Coronary artery (tissue), 2 donors: ENCODE measurements around the gene GTPBP2.

Experiments
- DNase-seq: peaks from one replicate; pipeline ENCODE4 v3.0.0-alpha.2; 2017; ENCODE audit warnings: low spot score
- H3K27ac ChIP-seq, 2 donors: fragments of 200-600 bp; sonication (generic); one replicate each; pipeline ENCODE4 v1.5.1; 2016 to 2019
- H3K4me3 ChIP-seq: fragments of 200-600 bp; sonication (generic); 2 replicates; pipeline ENCODE4 v1.5.1; 2016; ENCODE audit warnings: mild to moderate bottlenecking, moderate library complexity
- TF ChIP-seq, protein P1 (sequence below): fragments of 200-600 bp; sonication (generic); IDR thresholded peaks from one replicate; pipeline ENCODE4 v1.5.1; 2019; ENCODE audit warnings: antibody characterized with exemption

Gene GTPBP2

DNA sequence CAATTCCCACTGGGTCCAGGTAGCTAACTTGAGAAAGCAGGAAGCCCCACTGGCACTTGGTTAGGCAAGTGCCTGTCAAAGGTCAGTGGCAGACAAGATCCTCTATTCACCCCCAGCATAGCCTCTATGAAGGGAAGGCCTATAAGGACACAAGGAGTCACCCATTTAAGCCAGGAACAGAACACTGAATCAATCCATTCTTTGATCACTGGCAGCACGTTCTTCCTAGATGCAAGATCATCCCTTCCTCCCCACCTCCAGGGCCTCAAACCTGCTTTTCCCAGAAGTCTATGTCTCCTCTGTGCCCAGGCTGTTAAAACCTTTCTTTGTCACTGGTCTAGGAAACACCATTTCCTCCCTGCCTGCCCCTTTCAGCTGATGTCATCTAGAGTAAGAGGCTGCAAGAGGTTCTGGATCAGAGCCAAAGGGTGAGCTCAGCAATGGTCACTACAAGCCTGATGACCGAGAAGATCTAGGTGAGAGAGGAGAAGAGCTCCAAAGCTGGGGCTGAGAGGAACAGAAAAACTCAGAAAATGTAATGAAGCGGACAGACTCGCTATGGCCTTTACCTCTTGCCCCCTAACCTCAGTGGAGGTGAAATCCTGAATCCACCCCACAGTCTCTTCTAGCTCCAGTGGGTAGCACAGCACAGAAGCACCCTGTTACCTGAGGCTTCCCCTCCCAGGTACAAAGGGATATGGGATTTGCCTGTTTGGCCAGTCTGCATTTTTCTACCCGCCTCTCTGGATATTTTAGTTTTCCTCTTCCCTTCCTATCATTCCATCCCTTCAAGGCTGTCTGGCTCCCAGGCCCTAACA lies 1.8 kb downstream of the GTPBP2 start:
- Histone ChIP-seq H3K27ac (peak overlapping the region; percentile 73 to 97), H3K4me3 (peak overlapping the region; percentile 86)
- DNase-seq: peak; percentile 86
- TF ChIP-seq, protein P1, sequence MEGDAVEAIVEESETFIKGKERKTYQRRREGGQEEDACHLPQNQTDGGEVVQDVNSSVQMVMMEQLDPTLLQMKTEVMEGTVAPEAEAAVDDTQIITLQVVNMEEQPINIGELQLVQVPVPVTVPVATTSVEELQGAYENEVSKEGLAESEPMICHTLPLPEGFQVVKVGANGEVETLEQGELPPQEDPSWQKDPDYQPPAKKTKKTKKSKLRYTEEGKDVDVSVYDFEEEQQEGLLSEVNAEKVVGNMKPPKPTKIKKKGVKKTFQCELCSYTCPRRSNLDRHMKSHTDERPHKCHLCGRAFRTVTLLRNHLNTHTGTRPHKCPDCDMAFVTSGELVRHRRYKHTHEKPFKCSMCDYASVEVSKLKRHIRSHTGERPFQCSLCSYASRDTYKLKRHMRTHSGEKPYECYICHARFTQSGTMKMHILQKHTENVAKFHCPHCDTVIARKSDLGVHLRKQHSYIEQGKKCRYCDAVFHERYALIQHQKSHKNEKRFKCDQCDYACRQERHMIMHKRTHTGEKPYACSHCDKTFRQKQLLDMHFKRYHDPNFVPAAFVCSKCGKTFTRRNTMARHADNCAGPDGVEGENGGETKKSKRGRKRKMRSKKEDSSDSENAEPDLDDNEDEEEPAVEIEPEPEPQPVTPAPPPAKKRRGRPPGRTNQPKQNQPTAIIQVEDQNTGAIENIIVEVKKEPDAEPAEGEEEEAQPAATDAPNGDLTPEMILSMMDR: no peak

DNA sequence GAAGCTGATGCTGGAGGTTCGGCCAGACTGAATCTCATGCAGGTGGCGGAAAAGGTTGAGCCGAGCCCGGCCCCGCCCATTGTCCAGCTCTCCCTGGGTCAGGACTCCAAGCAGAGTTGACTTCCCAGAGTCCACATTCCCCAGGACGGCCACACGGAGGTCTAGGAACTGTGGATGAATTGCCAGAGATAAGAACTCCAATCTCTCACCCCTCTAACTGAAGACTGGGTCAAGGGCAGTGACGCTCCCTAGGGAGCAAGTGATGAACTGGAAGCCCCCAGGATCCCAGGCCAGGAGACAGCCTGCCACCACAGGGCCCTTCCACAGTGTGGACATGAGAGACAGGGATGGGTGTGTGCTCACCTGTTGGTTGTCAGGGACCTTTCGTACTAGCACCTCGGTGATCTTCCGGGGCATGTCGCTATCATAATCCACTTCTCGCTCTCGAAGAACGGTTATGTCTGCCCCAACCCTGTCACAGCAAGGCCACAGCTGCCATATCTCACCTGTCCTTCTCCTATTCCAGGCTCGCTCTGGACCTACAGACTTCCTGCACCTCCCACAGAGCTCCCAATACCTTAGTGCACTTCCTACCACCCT lies 3.6 kb downstream of the GTPBP2 start:
- H3K27ac ChIP-seq: no peak overlapping the region
- peak; percentile 62 for DNase-seq
- TF ChIP-seq, protein P1: no peak
- no peak overlapping the region for H3K4me3 ChIP-seq

DNA sequence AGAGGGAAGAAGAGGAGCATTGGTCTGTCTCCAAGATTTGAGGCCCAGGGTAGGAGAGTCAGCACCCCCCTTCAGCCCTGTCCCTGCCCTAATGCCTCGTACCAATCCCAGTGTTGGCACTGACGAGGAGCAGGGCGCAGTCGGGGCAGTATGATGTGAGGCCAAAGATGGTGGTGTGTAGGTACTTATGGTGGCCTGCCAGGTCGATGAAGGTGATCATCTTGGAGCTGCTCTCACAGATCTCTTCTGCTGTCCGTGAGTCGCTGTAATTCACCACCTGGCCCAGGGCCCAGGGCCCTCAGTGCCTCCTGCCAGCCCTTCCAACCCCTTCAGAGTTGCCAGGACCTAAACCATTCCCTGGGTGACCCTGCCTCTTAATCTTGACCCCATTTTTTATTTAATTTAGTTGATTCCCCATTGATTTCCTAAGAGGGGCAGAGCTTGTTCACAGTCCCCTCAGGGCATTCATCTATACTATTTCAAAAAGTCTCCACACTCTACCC lies 4.2 kb downstream of the GTPBP2 start:
- H3K27ac ChIP-seq: no peak overlapping the region
- peak; percentile 36 for DNase-seq
- TF ChIP-seq, protein P1: no peak
- no peak overlapping the region for H3K4me3 ChIP-seq

DNA sequence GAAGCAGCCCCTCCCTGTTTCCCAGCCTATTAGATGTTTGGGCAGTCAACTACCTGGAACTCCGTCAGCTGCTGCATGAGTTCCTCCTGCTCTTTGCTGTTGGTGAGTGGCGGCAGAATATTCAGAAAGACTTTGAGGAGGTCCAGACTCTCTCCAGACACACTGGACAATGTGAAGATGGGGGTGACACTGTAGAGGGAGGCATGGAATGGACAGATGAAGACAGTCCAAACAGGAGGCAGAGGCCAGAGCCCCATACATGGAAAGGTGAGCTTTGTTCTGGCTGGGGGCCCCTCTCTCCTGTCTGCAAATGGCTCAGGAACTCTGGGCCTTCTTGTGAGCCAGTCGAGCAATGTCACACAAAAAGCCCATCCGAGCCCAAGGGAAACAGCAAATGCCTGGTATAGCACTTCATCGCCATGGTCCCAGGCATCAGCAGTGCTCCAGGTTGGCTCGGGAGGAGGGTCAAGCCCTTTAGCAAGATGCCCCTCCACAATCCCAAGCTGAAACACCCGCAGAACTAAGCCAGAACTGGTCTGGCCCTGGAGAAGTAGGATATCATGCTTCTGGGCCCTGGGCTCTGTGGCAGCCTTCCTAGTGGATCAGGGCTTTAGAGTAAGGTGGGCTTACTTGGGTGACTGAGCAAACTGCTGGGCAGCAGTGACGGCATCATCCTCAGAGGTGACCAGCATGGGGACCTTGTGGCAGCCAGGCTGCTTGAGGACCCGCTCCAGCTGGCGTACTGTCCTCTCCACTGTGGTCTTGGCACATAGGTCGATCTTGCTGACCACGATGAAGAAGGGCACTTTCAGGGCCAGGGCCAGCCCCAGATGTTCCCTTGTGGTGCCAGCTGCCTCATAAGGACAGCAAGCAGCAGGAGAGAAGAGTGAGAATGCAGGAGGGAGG lies 4.9 kb downstream of the GTPBP2 start:
- DNase-seq: peak; percentile 45
- H3K4me3 ChIP-seq: no peak overlapping the region
- no peak overlapping the region for H3K27ac ChIP-seq
- TF ChIP-seq, protein P1: no peak

DNA sequence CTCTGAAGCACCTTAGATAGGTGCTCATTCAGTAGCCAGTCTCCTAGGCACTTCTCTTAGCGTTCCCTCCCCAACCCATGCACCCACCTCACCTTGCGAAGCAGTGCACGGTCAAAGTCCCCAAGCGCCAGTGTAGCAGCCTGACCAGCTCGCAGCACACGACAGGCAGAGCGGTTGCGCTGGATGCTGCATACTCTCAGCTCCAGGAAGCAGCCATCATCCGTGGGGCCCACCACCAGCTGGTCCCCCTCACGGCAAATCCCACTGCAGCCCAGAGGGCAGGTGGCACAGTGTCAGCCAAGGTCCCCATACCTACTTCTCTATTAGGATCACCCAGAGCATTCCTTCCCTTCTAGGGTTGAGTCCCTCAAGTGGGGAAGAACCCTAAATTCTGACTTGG lies 6.5 kb downstream of the GTPBP2 start:
- TF ChIP-seq, protein P1: no peak

DNA sequence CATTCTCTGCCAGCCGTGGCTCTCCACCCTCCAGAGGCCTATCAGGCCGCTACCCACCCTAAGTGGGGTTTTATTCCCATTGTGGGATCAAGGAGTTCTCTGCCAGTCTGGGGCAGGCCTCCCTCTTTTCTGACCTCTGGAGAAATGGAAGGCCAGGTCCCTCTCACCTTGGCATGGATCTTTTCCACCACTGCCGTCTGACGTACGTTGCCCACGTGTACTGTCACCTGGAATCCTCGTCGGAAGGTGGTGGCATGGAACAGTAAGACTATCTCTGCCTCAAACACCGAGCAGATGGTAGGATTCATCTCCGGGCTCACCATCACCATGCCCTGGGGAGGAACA lies 7.3 kb downstream of the GTPBP2 start:
- H3K4me3 ChIP-seq: no peak overlapping the region
- DNase-seq: peak; percentile 60
- TF ChIP-seq, protein P1: no peak
- no peak overlapping the region for H3K27ac ChIP-seq

More for the DNA sequence above, 6.5 kb downstream of the GTPBP2 start:
- DNase-seq: peak; percentile 73
- Histone ChIP-seq H3K27ac (no peak overlapping the region), H3K4me3 (no peak overlapping the region)
